SK-N-SH (cell line): Measurements from ENCODE around the gene CACNA1G. TPM values are rescaled to one million over a fixed set of nuclear protein-coding genes. Genes with fewer than 3 reads are reported as not detected.

ENCODE experiments used
- CTCF ChIA-PET: fragments of 300-600, 350-600 bp; formaldehyde crosslinking; extraction: SDS; loops from one replicate; lab custom pipeline; 2021; lab: Yijun Ruan, JAX
- POLR2A ChIA-PET: fragments of 350-600 bp; sonication (Branson Sonifier 250); formaldehyde crosslinking; extraction: SDS; loops from one replicate; lab custom pipeline; 2020; ENCODE audit warnings: antibody characterized with exemption, inconsistent platforms; lab: Yijun Ruan, JAX
- DNase-seq: peaks from one replicate; pipeline ENCODE4 v3.0.0; 2012
- H2AFZ ChIP-seq: fragments of 200-600 bp; sonication (generic); 2 replicates; pipeline ENCODE4 v1.8.1; 2016; ENCODE audit warnings: antibody characterized with exemption, mild to moderate bottlenecking, low read depth
- H3F3A ChIP-seq: fragments of 200-600 bp; sonication (generic); replicated peaks from 2 replicates; pipeline ENCODE3; 2016; ENCODE audit warnings: antibody characterized with exemption, mild to moderate bottlenecking; ENCODE audit not compliant: insufficient read depth
- H3K27ac ChIP-seq, 2 experiments: fragments of 200-500 bp in 1 of 2; fragments of 200-600 bp in 1 of 2; sonication (Bioruptor generic) in 1 of 2; sonication (generic), shearing (Covaris generic) in 1 of 2; 2 replicates each; pipeline versions ENCODE4 v1.5.1 to v1.6.1; 2014 to 2016; ENCODE audit warnings: low read depth in 2 of 2, inconsistent platforms in 1 of 2, low read length in 1 of 2, mild to moderate bottlenecking in 1 of 2, mixed read lengths in 1 of 2
- H3K27me3 ChIP-seq: fragments of 200-600 bp; sonication (generic), shearing (Covaris generic); 2 replicates; pipeline ENCODE4 v1.6.1; 2016; ENCODE audit warnings: mixed run types; ENCODE audit not compliant: insufficient read depth
- H3K36me3 ChIP-seq, 2 experiments: fragments of 200-500 bp in 1 of 2; fragments of 200-600 bp in 1 of 2; sonication (Bioruptor generic) in 1 of 2; sonication (generic) in 1 of 2; replicated peaks in 1 of 2; 2 replicates each; pipeline versions ENCODE3 to v1.5.1; 2014 to 2016; ENCODE audit warnings: low read length in 1 of 2, mild to moderate bottlenecking in 1 of 2; ENCODE audit not compliant: insufficient read depth in 2 of 2, control insufficient read depth in 1 of 2
- H3K4me1 ChIP-seq, 2 experiments: fragments of 200-500 bp in 1 of 2; fragments of 200-600 bp in 1 of 2; sonication (Bioruptor generic) in 1 of 2; sonication (generic), shearing (Covaris generic) in 1 of 2; 2 replicates each; pipeline versions ENCODE4 v1.5.1 to v1.6.1; 2014 to 2016; ENCODE audit warnings: low read depth in 1 of 2, low read length in 1 of 2, mixed run types in 1 of 2; ENCODE audit not compliant: insufficient read depth in 2 of 2, control insufficient read depth in 1 of 2
- H3K4me2 ChIP-seq: fragments of 200-600 bp; sonication (generic), shearing (Covaris generic); 2 replicates; pipeline ENCODE4 v1.6.1; 2017; ENCODE audit warnings: mixed run types
- H3K4me3 ChIP-seq, 2 experiments: fragments of 200-500 bp in 1 of 2; fragments of 200-600 bp in 1 of 2; sonication (Bioruptor generic) in 1 of 2; sonication (generic), shearing (Covaris generic) in 1 of 2; 2 replicates each; pipeline versions ENCODE4 v1.5.1 to v1.8.1; 2014 to 2016; ENCODE audit warnings: low read depth in 2 of 2, inconsistent platforms in 1 of 2, low read length in 1 of 2, mild to moderate bottlenecking in 1 of 2, mixed read lengths in 1 of 2, moderate library complexity in 1 of 2
- H3K79me2 ChIP-seq: fragments of 200-600 bp; sonication (generic); 2 replicates; pipeline ENCODE4 v1.8.1; 2017; ENCODE audit warnings: mild to moderate bottlenecking; ENCODE audit not compliant: insufficient read depth
- H3K9ac ChIP-seq: fragments of 200-600 bp; sonication (generic); 2 replicates; pipeline ENCODE4 v1.6.1; 2017; ENCODE audit warnings: mixed run types
- H3K9me2 ChIP-seq: fragments of 200-600 bp; sonication (generic); 2 replicates; pipeline ENCODE4 v1.6.1; 2017; ENCODE audit warnings: mixed run types
- H3K9me3 ChIP-seq: fragments of 200-600 bp; sonication (generic); 2 replicates; pipeline ENCODE4 v1.6.1; 2017; ENCODE audit warnings: mixed run types, mild to moderate bottlenecking, moderate library complexity
- H4K20me1 ChIP-seq: fragments of 200-600 bp; sonication (generic); 2 replicates; pipeline ENCODE4 v1.6.1; 2017; ENCODE audit warnings: mild to moderate bottlenecking, mixed run types; ENCODE audit not compliant: insufficient read depth
- CHD2 ChIP-seq: fragments of 150-350 bp; IDR thresholded peaks from 2 replicates; pipeline ENCODE4 v1.6.1; 2018; ENCODE audit warnings: low read length; ENCODE audit not compliant: partially characterized antibody
- ELF1 ChIP-seq: IDR thresholded peaks from 2 replicates; pipeline ENCODE4 v1.4.0; 2012
- EP300 ChIP-seq, 2 experiments: IDR thresholded peaks; 2 replicates each; pipeline versions ENCODE4 v1.4.0 to v1.6.1; 2012; ENCODE audit warnings: borderline replicate concordance in 1 of 2, low read depth in 1 of 2, low read length in 1 of 2
- FOXJ3 ChIP-seq: sonication (generic); formaldehyde crosslinking; IDR thresholded peaks from 2 replicates; pipeline ENCODE4 v1.5.1; 2020; ENCODE audit warnings: mild to moderate bottlenecking, missing genetic modification reagents
- MEF2A ChIP-seq: IDR thresholded peaks from 2 replicates; pipeline ENCODE4 v1.4.0; 2012; ENCODE audit warnings: low read depth, borderline replicate concordance
- NFIC ChIP-seq: IDR thresholded peaks from 2 replicates; pipeline ENCODE4 v1.4.0; 2012; ENCODE audit warnings: borderline replicate concordance
- POLR2AphosphoS5 ChIP-seq: IDR thresholded peaks from 2 replicates; pipeline ENCODE4 v1.6.1; 2012; ENCODE audit warnings: low read depth, low read length
- RAD21 ChIP-seq: IDR thresholded peaks from 2 replicates; pipeline ENCODE4 v1.6.1; 2012; ENCODE audit warnings: mild to moderate bottlenecking, low read length
- RFX5 ChIP-seq: IDR thresholded peaks from 2 replicates; pipeline ENCODE4 v1.6.1; 2012; ENCODE audit warnings: mild to moderate bottlenecking, improper control_type of control experiment, low read length
- RXRA ChIP-seq: IDR thresholded peaks from 2 replicates; pipeline ENCODE4 v1.4.0; 2012; ENCODE audit warnings: low read depth, mild to moderate bottlenecking, borderline replicate concordance
- SIN3A ChIP-seq: IDR thresholded peaks from 2 replicates; pipeline ENCODE4 v1.6.1; 2012; ENCODE audit warnings: low read depth, mild to moderate bottlenecking, low read length, moderate library complexity, borderline replicate concordance
- SMC3 ChIP-seq: IDR thresholded peaks from 2 replicates; pipeline ENCODE4 v1.6.1; 2012; ENCODE audit warnings: low read depth, low read length, improper control_type of control experiment
- TCF12 ChIP-seq: IDR thresholded peaks from 2 replicates; pipeline ENCODE4 v1.4.0; 2012
- WGBS: methylation state at CpG from one replicate; pipeline ENCODE4 v1.1.6; 2017; ENCODE audit warnings: low lambda C conversion rate; 5-methylcytosine and 5-hydroxymethylcytosine counted together
- polyA plus RNA-seq, 3 experiments: library from polyadenylated mRNA; depleted of rRNA; stranded (reverse); fragments of >200 nt; gene quantifications; 2 replicates each; pipeline ENCODE4 v1.2.3, GENCODE V29; 2012
- TF ChIP-seq, protein P1 (sequence below): IDR thresholded peaks from 2 replicates; pipeline ENCODE4 v1.4.0; 2012; ENCODE audit warnings: low read depth, borderline replicate concordance
- TF ChIP-seq, protein P2 (sequence below): fragments of 150-350 bp; IDR thresholded peaks from 2 replicates; pipeline ENCODE4 v1.6.1; 2016; ENCODE audit warnings: mild to moderate bottlenecking, low read depth, low read length
- TF ChIP-seq, protein P3 (sequence below): fragments of 200-600 bp; sonication (generic); IDR thresholded peaks from 2 replicates; pipeline ENCODE4 v1.6.1; 2017; ENCODE audit warnings: antibody characterized with exemption, mild to moderate bottlenecking, moderate library complexity
- TF ChIP-seq, protein P4 (sequence below): IDR thresholded peaks from 2 replicates; pipeline ENCODE4; 2012
- TF ChIP-seq, protein P5 (sequence below): IDR thresholded peaks from 2 replicates; pipeline ENCODE4 v1.4.0; 2012; ENCODE audit warnings: low read depth
- TF ChIP-seq, protein P6 (sequence below): fragments of 150-350 bp; IDR thresholded peaks from 2 replicates; pipeline ENCODE4 v1.6.1; 2017; ENCODE audit warnings: antibody characterized with exemption, low read length, low read depth, borderline replicate concordance
- TF ChIP-seq, protein P7 (sequence below): IDR thresholded peaks from 2 replicates; pipeline ENCODE4 v1.4.0; 2012; ENCODE audit warnings: low read depth, borderline replicate concordance

The CACNA1G gene
- polyA plus RNA-seq, 1 of the 3 experiments (the other 2 are of a cell fraction), result 0.21 TPM

DNA sequence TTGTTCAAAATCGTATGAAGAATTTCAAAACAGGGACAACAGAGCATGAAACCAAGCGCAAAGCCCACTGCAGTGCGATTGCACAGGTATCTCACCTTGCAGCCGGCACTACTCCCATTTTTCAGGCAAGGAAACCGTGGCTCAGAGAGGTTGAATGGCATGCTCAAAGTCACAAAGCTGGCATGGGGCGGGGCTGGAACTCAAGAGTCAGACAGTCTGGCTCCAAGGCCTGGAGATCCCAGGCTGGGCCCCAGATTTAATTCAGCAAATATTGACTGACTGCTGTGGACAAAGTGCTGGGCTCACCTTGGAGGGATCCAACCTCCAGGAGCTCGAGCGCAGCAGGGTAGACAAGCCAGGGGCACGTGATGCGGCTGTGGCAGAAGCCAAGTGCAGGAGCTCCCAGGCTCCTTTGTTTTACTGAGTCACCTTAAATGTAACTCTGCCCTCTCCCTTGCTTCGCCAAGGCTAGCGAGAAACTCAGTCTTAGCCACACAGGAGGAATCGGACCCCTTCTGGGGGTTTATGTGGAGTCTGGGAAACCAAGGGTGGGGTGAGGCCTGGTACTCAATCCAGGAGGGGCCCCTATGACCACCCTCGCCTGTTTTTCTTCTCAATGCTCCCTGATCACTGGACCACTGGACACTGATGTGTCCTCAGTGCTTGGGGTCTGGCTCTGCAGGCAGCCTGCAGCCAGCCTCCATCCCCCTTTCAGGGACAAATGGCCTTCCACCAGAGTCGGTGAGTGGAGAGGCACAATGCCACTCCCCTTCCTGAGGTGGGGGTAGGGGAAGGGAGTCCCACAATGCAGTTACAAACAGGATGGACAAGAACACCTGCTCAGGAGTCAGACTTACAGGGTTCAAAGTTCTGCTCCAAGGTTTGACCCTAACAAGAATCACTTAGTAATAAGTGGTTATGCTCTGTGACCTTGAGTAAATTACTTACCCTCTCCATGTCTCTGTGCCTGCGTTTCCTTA, 17.4 kb upstream of the CACNA1G start:
- Histone ChIP-seq H3K9me3 (no peaks in the 10 kb centered on the region), H3K27me3 (no peaks in the 10 kb centered on the region), H3K27ac (peak overlapping the region; percentile 34 to 83; a peak in 3 of 4 replicates), H3K9me2 (no peaks in the 10 kb centered on the region), H2AFZ (peak overlapping the region; percentile 80; the same call in 1 of the 2 replicates), H3K4me2 (peak overlapping the region; percentile 80), H3K4me1 (peaks cover 12 to 31% of the 10 kb centered on the region in 2 experiments; a peak in 3 of 4 replicates), H3K9ac (peak overlapping the region; percentile 60; the same call in 1 of the 2 replicates), H3K36me3 (no peaks in the 10 kb centered on the region), H3K4me3 (peak overlapping the region; percentile 56 to 61), H3F3A (peaks cover 3% of the 10 kb centered on the region), H3K79me2 (peaks cover 14% of the 10 kb centered on the region), H4K20me1 (no peaks in the 10 kb centered on the region)
- no peak for DNase-seq
- POLR2A ChIA-PET, result interaction anchor here (0.8 to 2.0 kb wide), 7 partner anchors 10 to 323 kb away, joined by 3 to 14 read pairs (median 5); partner anchors contain the start of genes EPN3 and TOB1
- TF ChIP-seq, protein P1, sequence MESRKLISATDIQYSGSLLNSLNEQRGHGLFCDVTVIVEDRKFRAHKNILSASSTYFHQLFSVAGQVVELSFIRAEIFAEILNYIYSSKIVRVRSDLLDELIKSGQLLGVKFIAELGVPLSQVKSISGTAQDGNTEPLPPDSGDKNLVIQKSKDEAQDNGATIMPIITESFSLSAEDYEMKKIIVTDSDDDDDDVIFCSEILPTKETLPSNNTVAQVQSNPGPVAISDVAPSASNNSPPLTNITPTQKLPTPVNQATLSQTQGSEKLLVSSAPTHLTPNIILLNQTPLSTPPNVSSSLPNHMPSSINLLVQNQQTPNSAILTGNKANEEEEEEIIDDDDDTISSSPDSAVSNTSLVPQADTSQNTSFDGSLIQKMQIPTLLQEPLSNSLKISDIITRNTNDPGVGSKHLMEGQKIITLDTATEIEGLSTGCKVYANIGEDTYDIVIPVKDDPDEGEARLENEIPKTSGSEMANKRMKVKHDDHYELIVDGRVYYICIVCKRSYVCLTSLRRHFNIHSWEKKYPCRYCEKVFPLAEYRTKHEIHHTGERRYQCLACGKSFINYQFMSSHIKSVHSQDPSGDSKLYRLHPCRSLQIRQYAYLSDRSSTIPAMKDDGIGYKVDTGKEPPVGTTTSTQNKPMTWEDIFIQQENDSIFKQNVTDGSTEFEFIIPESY, result no peak
- TF ChIP-seq, protein P2, sequence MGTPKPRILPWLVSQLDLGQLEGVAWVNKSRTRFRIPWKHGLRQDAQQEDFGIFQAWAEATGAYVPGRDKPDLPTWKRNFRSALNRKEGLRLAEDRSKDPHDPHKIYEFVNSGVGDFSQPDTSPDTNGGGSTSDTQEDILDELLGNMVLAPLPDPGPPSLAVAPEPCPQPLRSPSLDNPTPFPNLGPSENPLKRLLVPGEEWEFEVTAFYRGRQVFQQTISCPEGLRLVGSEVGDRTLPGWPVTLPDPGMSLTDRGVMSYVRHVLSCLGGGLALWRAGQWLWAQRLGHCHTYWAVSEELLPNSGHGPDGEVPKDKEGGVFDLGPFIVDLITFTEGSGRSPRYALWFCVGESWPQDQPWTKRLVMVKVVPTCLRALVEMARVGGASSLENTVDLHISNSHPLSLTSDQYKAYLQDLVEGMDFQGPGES, result no peak
- TF ChIP-seq, protein P3, sequence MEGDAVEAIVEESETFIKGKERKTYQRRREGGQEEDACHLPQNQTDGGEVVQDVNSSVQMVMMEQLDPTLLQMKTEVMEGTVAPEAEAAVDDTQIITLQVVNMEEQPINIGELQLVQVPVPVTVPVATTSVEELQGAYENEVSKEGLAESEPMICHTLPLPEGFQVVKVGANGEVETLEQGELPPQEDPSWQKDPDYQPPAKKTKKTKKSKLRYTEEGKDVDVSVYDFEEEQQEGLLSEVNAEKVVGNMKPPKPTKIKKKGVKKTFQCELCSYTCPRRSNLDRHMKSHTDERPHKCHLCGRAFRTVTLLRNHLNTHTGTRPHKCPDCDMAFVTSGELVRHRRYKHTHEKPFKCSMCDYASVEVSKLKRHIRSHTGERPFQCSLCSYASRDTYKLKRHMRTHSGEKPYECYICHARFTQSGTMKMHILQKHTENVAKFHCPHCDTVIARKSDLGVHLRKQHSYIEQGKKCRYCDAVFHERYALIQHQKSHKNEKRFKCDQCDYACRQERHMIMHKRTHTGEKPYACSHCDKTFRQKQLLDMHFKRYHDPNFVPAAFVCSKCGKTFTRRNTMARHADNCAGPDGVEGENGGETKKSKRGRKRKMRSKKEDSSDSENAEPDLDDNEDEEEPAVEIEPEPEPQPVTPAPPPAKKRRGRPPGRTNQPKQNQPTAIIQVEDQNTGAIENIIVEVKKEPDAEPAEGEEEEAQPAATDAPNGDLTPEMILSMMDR, result no peak
- TF ChIP-seq SMC3 (no peak), ELF1 (no peak), NFIC (no peak), TCF12 (no peak), SIN3A (no peak), MEF2A (no peak), RXRA (no peak), EP300 (IDR thresholded peaks at IDR 0.05; ENCODE audit: borderline replicate concordance in 1 of 2, low read depth in 1 of 2, low read length in 1 of 2) (no peak), POLR2AphosphoS5 (no peak), RAD21 (no peak), CHD2 (no peak), FOXJ3 (CRISPR knock-in tag) (no peak), RFX5 (no peak)
- TF ChIP-seq, protein P4, sequence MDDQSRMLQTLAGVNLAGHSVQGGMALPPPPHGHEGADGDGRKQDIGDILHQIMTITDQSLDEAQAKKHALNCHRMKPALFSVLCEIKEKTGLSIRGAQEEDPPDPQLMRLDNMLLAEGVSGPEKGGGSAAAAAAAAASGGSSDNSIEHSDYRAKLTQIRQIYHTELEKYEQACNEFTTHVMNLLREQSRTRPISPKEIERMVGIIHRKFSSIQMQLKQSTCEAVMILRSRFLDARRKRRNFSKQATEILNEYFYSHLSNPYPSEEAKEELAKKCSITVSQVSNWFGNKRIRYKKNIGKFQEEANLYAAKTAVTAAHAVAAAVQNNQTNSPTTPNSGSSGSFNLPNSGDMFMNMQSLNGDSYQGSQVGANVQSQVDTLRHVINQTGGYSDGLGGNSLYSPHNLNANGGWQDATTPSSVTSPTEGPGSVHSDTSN, result no peak
- TF ChIP-seq, protein P5, sequence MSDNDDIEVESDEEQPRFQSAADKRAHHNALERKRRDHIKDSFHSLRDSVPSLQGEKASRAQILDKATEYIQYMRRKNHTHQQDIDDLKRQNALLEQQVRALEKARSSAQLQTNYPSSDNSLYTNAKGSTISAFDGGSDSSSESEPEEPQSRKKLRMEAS, result no peak
- TF ChIP-seq, protein P6, sequence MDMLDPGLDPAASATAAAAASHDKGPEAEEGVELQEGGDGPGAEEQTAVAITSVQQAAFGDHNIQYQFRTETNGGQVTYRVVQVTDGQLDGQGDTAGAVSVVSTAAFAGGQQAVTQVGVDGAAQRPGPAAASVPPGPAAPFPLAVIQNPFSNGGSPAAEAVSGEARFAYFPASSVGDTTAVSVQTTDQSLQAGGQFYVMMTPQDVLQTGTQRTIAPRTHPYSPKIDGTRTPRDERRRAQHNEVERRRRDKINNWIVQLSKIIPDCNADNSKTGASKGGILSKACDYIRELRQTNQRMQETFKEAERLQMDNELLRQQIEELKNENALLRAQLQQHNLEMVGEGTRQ, result no peak
- TF ChIP-seq, protein P7, sequence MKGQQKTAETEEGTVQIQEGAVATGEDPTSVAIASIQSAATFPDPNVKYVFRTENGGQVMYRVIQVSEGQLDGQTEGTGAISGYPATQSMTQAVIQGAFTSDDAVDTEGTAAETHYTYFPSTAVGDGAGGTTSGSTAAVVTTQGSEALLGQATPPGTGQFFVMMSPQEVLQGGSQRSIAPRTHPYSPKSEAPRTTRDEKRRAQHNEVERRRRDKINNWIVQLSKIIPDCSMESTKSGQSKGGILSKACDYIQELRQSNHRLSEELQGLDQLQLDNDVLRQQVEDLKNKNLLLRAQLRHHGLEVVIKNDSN, result no peak
- CTCF ChIA-PET, result interaction anchor here (0.9 to 24.2 kb wide), 14 partner anchors 8 to 309 kb away, joined by 3 to 1212 read pairs (median 6); partner anchors contain the start of gene RSAD1
- 76% methylated on average over 16 of the region's 16 CpGs for WGBS
